Inflammatory macrophage treated with lipopolysaccharide for 4 hours (primary cell): ENCODE data around the gene OLIG1.
A peak's percentile ranks its signal among the peaks of the same experiment; 100 is the strongest.

Experiments used
- DNase-seq: peaks from one replicate; pipeline ENCODE4 v3.0.0-alpha.2; 2020

The OLIG1 gene

DNA sequence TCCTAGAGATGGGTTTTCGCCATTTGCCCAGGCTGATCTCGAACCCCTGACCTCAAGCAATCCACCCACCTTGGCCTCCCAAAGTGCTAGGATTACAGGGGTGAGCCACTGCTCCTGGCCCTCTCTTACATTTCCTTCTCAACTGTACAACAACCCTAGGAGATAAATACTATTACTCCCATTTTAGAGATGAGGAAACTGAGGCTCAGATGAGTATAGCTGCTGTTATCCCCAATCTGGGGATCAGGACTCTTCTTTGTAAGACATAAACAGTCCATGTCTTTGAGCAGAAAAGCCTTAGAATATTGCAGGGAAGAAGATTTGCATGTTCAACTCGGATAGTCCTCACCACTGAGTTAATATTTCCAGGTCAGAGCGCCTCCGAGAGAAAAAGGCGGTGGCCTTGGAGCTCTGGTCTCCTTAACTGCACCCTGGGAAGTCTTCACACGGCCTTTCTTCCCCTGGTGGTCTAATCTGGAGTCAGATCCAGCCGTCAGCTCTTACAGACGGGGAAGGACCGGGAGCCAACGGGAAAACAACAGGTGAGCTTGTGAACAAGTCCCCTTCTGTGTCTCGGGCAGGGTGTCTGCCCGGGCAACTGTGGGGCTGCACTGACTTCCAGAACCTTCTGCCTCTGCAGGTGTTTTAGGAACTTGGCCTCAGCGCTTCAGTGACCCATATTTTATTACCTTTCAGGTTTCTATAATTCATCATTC, 5.9 kb upstream of the OLIG1 start:
- no peak for DNase-seq

DNA sequence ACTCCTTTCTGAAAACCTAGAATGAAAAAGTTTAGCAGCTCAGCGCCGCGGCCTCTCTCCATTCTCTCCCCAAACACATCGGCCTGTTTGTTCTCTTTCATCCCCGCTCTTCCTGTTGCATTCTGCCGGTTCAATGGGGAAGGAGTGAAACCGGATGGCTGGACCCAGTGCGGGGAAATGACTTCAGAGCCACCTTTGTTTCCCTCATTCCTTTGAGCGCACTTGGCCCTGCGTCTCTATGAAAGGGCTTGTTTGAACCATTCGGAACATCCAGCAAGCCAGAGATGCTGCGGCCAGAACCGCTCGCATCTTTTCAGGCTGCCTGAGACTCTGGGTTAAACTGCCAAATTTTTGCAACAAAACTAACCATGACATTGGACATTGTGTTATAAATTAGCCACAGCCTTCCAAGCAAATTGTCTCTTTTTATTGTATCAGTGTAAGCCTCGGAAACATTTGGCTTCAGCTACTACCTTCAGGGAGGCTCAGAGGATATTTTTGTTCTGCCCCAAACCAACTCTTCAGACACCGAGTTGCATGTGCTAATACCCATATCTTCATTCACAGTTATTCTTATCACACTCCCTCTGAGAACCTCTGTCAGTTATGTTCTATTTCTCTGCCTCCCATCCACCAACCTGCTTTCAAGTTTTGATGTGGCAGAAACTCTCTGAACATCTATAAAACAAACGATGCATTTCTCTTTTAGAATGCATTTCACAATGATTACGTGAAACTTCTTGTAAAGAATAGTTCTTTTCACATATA, 5.1 kb upstream of the OLIG1 start:
- DNase-seq = no peak

DNA sequence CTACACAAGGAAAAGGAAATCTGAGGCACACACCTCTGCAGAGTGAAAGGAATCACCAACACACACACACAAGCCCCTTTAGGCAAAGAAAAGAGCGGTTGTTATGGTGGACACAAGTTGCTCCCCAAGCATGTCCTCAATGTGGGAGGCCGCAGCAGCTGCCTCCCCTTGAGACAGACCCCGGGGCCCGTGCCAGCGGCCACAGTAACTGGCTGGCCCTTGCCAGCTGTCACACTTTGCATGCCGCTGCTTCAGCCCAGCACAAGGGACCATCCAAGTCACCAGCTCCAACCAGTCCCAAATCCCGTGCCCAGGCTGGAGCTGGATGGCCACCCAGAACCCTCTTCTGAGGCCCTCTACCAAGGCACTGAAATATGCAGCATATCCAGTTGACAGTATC, 2.9 kb upstream of the OLIG1 start:
- no peak for DNase-seq

DNA sequence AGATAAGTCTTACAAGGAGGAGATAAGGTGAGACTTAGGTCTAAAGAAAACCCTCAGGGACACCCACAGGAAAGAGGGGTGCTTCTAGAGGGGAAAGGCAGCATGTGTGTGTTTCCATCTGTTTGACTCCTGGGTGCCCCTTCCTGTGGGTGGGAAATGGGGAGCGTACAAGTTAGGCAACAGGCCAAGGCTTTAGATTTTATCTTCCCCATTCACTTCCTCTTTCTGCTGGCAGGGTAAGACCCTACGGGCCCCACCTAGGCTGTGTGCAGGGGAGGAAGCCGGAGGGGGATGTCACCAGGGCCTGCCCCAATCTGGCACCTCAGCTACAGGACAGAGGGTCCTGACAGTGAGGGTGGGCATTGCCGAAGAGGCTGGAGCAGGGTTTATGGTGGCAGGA, 2.5 kb upstream of the OLIG1 start:
- peak; percentile 44 for DNase-seq

DNA sequence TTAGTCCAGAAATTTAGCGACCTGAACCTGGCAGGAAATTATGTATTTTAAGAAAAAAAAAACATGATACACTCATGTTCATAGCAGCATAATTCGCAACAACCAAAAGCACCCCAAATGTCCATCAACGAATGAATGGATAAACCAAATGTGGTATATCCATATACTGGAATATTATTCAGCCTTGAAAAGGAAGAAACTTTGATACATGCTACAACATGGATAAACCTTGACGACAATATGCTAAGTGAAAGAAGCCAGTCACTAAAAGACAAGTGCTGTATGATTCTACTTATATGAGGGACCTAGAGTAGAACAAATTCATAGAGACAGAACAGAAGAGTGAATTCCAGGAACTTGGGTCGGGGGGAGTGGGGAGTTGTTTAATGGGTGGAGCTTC, 698 bp upstream of the OLIG1 start:
- DNase-seq = no peak

DNA sequence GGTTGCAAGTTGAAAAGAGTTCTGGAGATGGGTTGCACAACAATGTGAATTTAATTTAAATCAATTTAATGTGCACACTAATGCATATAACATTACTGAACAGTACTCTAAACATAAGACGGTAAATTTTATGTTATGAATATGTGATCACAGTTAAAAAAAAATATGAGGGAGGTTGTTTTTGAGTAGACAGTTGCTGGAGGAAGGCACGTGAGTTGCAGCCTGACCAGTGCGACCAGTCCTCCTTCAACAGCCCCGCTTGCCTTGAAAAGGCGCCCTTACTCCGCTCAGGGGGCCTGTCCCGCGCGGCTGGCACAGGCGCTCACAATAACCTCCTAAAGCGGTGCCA, 322 bp upstream of the OLIG1 start:
- DNase-seq = no peak

DNA sequence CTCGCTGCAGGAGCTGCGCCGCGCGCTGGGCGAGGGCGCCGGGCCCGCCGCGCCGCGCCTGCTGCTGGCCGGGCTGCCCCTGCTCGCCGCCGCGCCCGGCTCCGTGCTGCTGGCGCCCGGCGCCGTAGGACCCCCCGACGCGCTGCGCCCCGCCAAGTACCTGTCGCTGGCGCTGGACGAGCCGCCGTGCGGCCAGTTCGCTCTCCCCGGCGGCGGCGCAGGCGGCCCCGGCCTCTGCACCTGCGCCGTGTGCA, 730 bp downstream of the OLIG1 start:
- no peak for DNase-seq

DNA sequence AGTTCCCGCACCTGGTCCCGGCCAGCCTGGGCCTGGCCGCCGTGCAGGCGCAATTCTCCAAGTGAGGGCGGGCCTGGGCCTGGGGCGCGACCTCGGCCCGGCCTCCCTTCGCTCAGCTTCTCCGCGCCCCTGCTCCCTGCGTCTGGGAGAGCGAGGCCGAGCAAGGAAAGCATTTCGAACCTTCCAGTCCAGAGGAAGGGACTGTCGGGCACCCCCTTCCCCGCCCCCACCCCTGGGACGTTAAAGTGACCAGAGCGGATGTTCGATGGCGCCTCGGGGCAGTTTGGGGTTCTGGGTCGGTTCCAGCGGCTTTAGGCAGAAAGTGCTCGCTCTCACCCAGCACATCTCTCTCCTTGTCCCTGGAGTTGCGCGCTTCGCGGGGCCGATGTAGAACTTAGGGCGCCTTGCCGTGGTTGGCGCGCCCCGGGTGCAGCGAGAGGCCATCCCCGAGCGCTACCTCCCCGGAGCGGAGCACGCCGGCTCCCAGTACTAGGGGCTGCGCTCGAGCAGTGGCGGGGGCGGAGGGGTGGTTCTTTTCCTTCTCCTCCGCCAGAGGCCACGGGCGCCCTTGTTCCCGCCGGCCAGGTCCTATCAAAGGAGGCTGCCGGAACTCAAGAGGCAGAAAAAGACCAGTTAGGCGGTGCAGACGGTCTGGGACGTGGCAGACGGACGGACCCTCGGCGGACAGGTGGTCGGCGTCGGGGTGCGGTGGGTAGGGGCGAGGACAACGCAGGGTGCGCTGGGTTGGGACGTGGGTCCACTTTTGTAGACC, 1.2 kb downstream of the OLIG1 start:
- DNase-seq = peak; percentile 16

DNA sequence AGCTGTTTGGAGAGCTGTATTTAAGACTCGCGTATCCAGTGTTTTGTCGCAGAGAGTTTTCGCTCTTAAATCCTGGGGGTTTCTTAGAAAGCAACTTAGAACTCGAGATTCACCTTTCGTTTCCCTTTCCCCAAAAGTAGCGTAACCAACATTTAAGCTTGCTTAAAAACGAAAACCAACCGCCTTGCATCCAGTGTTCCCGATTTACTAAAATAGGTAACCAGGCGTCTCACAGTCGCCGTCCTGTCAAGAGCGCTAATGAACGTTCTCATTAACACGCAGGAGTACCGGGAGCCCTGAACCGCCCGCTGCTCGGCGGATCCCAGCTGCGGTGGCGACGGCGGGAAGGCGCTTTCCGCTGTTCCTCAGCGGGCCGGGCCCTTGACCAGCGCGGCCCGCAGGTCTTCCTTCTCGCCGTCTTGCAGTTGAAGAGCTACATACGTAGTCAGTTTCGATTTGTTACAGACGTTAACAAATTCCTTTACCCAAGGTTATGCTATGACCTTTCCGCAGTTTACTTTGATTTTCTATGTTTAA, 1.9 kb downstream of the OLIG1 start:
- peak; percentile 39 for DNase-seq

DNA sequence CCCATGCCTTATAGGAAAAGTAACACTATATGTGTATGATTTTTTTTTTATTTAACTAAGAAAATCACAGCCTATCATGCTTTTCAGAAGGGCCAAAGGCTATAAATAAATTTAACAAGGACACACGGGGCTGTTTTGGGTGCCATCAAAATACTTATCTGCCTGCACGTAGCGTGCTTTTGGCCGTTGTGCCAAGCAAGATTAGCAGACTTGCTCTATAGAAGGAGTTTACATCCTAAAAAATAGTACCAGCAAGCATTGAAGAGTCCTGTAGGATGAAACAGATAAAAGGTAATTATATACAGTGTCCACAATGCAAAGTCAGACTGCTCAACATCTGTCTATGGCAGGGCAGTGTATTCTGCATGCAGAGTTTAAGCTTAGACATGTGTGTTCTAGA, 3.7 kb downstream of the OLIG1 start:
- no peak for DNase-seq

DNA sequence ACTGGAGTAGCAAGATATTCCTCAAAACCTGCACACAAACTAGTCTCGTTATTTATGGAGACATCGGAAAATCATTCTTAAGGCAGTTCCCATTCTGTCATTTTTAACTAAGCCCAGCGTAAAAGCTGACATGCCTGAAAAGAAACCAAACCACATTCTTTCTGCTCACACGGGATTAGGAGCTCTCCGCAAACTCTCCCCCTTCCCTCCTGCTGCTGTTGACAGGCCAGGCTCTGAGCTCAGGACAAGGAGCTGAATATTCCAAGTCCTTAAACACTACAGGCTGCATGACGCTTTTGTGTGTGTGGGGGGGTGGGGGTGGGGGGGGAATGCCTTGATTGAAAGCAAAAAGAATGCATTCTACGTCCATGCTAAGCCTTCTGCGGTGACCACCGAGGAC, 5.2 kb downstream of the OLIG1 start:
- no peak for DNase-seq

DNA sequence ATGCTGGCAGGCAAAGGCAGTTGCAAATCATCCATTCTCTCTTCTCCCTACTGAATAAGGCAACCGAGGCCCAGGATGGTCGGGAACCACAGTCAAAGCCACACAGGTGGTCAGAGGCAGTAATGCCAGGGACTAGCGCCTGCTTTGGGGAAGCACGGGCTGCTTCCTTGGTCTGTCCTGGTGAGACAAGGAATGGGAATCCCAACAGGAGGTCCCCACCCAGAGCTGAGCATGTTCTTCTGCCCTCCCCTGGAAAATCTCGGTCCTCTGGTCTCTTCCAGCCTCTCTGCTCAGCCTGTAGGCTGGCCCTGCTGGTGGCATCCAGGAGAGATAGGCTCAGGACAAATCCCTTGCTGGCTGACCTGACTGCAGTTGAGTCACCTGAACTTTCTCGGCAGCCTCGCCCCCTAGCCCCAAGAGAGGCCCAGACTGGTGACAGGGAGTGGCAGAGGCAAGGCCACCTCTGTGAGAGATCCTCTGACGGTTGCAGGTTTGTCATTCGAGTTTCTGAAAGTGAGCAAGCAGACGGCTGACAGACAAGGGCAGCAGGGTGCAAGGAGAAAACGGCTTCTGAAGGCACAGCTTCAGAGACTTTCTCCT, 5.8 kb downstream of the OLIG1 start:
- DNase-seq = no peak

DNA sequence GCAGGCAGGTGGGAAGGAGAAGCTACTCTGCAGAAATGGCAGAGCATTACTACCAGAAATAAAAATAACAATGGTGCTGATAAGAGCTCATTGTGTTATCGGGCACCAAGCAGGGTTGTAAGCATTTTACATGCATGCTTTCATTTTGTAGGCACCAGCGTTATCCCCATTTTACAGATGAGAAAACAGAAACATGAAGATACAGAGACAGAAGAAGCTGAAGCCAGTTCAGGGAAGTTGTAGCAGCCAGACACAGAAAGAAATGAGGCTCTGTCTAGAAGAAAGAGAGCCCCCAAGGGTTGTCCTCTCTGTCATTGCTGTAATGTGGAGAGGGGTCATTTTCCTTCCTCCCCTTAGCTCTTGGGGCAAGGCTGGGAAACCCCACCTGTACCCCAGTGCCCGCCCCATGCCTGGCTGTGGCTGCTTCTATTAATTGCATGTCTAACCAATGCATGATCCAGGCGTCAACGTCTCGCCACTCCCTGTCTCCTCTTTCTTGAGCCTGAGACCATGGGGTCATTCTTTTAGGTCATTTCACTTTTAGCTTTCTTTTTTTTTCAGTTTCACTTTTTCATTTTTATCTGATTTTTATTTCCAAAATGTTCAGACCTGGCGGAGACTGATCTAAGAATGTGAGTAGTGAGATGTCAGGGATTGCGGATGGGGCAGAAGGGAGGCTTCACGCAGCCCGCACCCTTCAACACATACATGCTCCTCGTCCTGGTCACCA, 6.8 kb downstream of the OLIG1 start:
- no peak for DNase-seq

DNA sequence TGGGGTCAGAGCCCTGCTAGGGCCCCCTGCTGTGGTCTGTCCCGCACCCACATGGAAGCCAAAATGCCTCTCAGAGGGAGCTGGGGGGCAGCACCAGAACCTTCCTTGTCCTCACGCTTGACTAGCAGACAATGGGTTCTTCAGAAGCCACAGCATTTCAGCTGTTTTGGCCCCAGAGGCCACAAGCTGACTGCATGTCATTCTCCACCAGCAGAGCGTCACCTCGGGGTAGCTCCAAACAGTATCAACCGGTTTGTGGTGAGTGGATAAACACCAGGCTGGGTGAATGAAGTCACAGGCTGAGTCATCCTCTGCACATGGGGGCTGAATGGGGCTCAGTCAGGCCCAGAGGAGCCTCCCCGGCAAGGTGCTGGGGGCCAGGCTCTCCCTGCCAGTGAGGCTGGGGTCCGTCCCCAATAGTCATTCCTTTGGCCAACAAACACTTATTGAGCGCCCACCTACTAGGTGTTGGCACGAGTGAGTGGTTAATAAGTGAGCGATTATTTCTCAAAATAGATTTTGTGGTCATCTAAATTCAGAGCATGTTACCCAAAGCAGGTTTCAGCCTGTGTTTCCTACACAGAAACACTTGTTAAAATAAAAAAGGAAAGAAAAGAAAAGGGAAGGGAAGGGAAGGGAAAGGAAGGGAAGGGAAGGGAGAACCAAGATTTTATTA, 9.1 kb downstream of the OLIG1 start:
- DNase-seq = peak; percentile 77

DNA sequence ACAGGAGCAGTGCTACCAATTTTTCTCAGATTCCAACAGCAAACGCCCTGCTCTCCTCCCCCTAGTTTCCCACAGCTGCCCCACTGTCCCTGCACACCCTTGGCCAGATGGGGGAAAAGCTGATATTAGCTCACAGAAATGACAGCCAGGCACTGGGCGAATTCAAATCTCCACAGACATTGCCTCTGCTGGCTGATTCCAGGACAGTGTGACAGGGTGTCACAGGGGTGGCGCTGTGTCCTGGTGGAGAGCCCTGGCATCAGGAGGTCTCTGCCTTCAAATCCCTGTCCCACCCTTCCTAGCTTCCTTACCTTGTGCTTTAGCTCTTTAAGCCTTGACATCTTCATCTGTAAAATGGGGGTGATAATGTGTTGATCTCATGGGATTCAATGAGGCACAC, 10.4 kb downstream of the OLIG1 start:
- no peak for DNase-seq

DNA sequence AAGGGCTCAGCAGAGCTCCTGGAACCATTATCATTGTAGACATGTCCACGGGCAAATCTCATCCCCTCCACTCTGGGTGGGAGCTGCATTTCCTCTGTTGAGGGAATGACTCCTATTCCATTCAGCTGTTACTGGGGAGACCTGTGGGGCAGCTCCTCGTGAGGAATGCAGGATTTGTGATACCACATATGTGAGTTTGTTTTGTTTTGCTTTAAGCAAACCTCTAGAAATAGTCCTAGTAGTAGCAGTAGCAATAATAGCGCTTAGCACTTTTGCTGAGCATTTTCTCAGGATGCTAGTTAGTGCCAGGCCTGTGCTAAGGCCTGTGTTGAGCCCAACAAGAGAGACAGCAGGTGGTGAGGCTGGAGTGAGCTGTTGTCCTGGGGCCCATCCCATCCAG, 10.8 kb downstream of the OLIG1 start:
- DNase-seq = no peak

DNA sequence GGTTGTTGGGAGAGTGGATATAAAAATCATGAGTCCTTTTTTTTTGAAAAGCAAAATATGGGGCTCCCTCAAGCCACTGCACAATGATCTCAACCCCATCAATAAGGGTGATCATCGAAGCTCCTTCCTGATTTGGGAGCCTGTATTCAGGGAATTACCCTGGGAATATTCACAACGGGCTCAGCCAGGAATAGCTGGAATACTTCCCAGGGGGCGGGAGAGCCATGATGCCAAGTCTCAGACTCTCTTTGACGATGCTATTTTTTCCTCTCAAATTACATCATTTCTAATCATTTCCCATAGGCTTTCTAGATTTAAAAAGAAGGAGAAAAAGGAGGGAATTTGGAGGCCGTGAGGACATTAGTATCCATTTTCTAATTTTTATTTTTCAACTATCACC, 18.4 kb downstream of the OLIG1 start:
- no peak for DNase-seq

DNA sequence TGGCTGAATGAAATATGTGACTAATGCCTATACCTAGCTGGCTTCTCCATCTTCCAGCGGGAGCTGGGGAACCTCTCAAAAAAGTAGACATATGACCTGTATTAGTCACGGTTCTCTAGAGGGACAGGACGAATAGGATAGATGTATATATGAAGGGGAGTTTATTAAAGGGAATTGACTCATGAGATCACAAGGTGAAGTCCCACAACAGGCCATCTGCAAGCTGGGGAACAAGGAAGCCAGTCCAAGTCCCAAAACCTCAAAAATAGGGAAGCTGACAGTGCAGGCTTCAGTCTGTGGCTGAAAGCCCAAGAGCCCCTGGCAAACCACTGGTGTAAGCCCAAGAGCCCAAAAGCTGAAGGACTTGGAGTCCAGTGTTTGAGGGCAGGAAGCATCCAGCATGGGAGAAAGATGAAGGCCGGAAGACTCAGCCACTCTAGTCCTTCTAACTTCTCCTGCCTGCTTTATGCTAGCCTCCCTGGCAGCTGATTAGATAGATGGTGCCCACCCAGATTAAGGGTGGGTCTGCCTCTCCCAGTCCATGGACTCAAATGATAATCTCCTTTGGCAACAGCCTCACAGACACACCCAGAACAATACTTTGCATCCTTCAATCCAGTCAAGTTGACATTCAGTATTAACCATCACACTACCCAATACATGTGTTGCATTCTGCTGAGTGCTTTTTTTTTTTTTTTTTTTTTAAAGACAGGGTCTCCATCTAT, 19.6 kb downstream of the OLIG1 start:
- DNase-seq = peak; percentile 87

DNA sequence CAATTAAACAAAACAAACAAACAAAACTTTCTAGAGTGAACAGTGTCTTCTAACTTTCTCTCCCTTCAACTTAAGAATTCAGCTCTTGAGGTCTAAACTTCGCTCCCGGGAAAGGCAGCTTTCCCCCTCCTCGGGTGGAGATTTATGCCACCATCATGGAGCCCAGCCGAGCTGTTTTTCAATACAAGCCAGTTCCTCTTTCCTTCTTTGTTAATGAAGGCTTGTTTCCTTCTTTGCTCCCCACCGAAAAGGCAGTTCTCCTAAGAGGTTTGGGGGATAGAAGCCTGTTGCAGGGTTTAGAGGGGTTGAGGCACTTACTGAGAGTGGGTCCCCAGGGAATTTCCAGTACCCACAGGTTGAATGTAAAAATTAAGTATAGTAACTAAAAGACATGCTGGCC, 26.5 kb downstream of the OLIG1 start:
- peak; percentile 32 for DNase-seq

DNA sequence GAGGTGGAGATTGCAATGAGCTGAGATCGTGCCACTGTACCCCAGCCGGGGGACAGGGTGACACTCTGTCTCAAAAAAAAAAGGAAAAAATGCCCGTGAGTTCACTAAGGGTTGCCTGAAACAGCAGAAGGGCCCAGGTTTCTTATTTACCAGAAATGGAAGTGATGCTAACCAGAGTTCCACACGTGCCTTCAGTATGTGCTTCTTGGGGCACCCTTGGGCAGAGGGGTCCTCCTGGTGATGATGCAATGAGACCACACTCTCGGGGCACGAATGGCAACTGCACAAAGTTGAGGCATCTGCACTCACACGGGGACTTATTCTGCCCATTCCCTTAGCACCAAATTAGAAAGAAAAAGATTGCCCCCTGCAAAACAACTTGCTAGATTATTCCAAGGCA, 29.2 kb downstream of the OLIG1 start:
- DNase-seq = no peak

DNA sequence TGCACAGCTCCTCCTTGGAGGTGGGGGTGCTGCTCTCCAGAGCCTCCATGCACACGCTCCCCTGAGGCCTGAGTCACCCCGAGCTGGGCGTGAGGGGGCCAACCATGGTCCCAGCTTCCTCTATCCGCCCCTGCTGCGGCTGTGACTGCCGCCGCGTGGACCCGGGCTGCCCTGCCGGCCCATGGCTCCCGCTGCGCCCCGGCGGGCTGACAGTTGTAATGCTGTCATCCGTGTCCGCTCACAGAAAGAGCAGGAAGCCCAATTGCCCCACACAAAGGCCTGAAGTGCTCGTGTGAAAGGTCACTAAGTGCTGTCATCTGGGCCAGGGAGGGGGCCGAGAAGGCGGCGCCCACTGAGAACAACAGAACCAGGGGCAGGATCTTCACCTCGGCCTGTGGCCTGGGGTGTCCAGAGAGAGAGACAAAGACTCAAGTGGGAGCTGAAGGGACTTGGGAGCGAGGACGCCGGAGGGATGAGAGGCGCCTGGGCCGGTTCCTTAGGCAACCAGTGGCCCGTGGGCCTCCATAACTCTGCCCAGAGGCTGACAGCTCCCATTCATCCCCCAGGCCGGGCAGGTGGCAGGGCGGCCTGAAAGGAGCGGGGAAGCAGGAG, 31.5 kb downstream of the OLIG1 start:
- DNase-seq = peak; percentile 73
